ENCODE results near the gene NGLY1.

- TF ChIP-seq POLR2A (IDR thresholded peaks at IDR 0.05; ENCODE audit: low read depth, low read length) (no peak), POLR2AphosphoS5 (IDR thresholded peaks at IDR 0.05; ENCODE audit: low read depth, low read length) (no peak), POU2F2 (IDR thresholded peaks at IDR 0.05; ENCODE audit: low read depth, low read length) (no peak), TAF1 (IDR thresholded peaks at IDR 0.05; ENCODE audit: low read depth, low read length) (no peak), PAX5 (IDR thresholded peaks at IDR 0.05; ENCODE audit: insufficient read depth, low read length, severe bottlenecking) (no peak), SPI1 (IDR thresholded peaks at IDR 0.05; ENCODE audit: low read depth, low read length) (no peak)
These were observed 55.9 kb downstream of the NGLY1 start for GRCh38 chr3:25727316-25727715.

All from GM12891 (cell line).